Coronary artery (tissue), 2 donors: ENCODE data around the gene SPTY2D1.
"Not testable (repeated sequence)": the region's sequence is repeated elsewhere in the genome, so short reads cannot be mapped to it uniquely, and the experiment has no call there.

Experiments
- DNase-seq: peaks from one replicate; pipeline ENCODE4 v3.0.0-alpha.2; 2017; ENCODE audit warnings: low spot score
- H3K27ac ChIP-seq, 2 donors: fragments of 200-600 bp; sonication (generic); one replicate each; pipeline ENCODE4 v1.5.1; 2016 to 2019
- H3K4me3 ChIP-seq: fragments of 200-600 bp; sonication (generic); 2 replicates; pipeline ENCODE4 v1.5.1; 2016; ENCODE audit warnings: mild to moderate bottlenecking, moderate library complexity
- TF ChIP-seq, protein P1 (sequence below): fragments of 200-600 bp; sonication (generic); IDR thresholded peaks from one replicate; pipeline ENCODE4 v1.5.1; 2019; ENCODE audit warnings: antibody characterized with exemption

The SPTY2D1 gene

DNA sequence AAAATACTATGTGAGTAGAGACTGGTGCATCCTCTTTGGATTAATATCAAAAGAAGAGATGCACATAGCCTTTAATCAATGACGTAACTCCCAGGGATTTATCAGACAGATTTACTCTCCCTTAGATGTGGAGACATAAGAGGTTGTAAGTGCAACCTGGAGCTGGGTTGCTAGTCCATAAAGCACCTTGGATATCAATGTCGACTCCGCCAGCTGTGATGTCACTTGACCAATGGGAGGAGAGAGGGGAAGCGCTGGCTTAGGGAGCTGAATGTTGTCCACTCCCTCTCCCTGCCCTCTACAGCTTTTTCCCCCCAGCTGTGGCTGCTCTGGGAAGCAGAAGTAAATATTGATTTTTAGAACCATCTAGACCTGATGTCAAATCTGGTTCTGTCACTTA, 35.6 kb upstream of the SPTY2D1 start:
- Histone ChIP-seq H3K27ac (no peak overlapping the region), H3K4me3 (no peak overlapping the region)
- TF ChIP-seq, protein P1, sequence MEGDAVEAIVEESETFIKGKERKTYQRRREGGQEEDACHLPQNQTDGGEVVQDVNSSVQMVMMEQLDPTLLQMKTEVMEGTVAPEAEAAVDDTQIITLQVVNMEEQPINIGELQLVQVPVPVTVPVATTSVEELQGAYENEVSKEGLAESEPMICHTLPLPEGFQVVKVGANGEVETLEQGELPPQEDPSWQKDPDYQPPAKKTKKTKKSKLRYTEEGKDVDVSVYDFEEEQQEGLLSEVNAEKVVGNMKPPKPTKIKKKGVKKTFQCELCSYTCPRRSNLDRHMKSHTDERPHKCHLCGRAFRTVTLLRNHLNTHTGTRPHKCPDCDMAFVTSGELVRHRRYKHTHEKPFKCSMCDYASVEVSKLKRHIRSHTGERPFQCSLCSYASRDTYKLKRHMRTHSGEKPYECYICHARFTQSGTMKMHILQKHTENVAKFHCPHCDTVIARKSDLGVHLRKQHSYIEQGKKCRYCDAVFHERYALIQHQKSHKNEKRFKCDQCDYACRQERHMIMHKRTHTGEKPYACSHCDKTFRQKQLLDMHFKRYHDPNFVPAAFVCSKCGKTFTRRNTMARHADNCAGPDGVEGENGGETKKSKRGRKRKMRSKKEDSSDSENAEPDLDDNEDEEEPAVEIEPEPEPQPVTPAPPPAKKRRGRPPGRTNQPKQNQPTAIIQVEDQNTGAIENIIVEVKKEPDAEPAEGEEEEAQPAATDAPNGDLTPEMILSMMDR = no peak
- no peak for DNase-seq

DNA sequence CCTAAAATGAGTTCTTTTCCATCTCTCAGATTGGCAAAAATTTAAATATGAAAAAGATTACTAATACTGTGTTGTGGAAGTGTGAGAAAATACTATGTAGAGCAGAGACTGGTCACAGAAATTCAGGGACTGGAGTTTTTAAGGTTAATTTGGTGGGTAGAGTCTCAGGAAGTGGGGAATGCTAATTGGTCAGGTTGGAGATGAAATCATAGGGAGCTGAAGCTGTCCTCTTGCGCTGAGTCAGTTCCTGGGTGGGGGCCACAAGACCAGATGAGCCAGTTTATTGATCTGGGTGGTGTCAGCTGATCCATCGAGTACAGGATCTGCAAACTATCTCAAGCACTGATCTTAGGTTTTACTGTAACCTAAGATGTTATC, 35.1 kb upstream of the SPTY2D1 start:
- TF ChIP-seq, protein P1 = no peak
- no peak for DNase-seq
- no peak overlapping the region for H3K4me3 ChIP-seq
- H3K27ac ChIP-seq = no peak overlapping the region

DNA sequence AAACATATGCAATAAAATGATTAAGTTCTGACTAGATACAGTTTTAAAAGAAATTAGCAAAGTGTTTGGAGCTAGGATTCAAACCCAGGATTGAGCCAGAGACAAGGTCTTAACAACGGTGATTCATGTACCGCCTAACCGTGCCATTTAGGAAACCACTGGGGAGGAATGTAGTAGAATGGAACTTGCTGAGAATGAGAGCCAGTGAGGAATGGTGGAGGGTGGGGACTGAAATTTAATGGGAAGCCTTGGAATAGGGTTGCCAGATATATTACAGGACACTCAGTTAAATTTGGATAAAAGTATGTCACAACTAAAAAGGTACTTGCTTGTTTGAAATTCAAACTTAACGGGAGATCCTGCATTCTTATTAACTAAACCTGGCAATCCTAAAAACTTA, 34.0 kb upstream of the SPTY2D1 start:
- no peak for DNase-seq
- Histone ChIP-seq H3K27ac (no peak overlapping the region), H3K4me3 (no peak overlapping the region)
- TF ChIP-seq, protein P1 = no peak

- H3K4me3 ChIP-seq, H3K27ac ChIP-seq, DNase-seq: not testable (repeated sequence)
Measured at GRCh38 chr11:18665353-18665872, 31.3 kb upstream of the SPTY2D1 start.

- H3K27ac ChIP-seq = no peak overlapping the region
- TF ChIP-seq, protein P1 = no peak
- H3K4me3 ChIP-seq = no peak overlapping the region
- DNase-seq = no peak
Measured at GRCh38 chr11:18657673-18658072, 23.5 kb upstream of the SPTY2D1 start.

DNA sequence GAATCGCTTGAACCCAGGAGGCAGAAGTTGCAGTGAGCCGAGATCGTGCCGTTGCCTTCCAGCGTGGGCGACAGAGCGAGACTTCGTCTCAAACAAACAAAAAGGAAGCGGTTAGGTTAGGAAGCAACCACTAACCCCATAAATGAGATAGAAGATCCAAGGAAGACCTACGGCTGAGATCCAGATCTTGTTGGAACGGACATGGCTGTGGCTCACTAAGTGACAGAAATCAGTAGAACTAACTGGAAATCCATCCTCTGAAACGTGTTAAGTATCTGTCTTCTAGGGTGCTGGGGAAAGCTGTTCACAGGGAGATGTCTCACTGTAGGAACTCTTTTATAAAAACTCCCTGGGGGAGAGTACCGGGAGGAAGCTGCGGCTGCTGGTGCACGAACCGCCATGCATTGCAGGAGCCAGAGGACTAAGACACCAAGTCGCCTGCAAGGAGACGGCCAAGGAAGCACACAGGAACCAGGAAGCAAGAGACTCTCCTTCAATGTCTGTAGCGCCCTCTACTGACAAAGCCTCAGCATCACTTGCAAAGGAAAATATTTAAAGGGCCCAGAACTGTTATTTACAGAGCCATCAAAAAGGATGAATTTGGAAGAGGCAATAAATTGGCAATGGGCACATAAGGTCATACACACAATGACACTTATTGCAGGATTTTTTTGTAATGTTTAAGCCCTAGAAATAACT, 16.9 kb upstream of the SPTY2D1 start:
- no peak overlapping the region for H3K4me3 ChIP-seq
- no peak for DNase-seq
- H3K27ac ChIP-seq = no peak overlapping the region
- TF ChIP-seq, protein P1 = no peak

DNA sequence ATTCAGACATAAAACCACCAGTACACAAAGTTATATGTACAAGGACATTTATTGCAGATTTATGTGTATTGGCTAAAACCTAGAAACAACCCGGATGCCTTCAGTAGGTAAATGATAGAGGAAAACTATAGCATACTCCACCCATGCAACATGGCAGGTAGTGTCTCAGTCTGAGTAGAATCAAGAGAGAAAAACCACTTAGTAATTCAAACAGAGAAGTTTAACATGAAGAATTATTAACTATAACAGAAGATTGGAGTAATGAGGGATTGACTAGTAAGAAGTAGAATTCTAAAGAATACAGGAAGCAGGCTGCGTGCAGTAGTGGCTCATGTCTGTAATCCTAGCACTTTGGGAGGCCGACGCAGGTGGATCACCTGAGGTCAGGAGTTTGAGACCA, 16.2 kb upstream of the SPTY2D1 start:
- TF ChIP-seq, protein P1 = no peak
- H3K4me3 ChIP-seq = no peak overlapping the region
- no peak for DNase-seq
- H3K27ac ChIP-seq = no peak overlapping the region

GRCh38 chr11:18643034-18643433, 8.9 kb upstream of the SPTY2D1 start:
- H3K27ac ChIP-seq, DNase-seq, H3K4me3 ChIP-seq: not testable (repeated sequence)
